H1 (cell line): ENCODE results near the gene TLCD5. TPM values are rescaled to one million over a fixed set of nuclear protein-coding genes. Genes with fewer than 3 reads are reported as not detected.

ENCODE experiments used
- CTCF ChIA-PET: fragments of 300-600 bp; sonication (Branson Sonifier 250); formaldehyde crosslinking; loops from one replicate; lab custom pipeline; 2021; ENCODE audit not compliant: partially characterized antibody; lab: Charles Lee
- POLR2A ChIA-PET: fragments of 300-600 bp; sonication (Branson Sonifier 250); formaldehyde crosslinking; loops from one replicate; lab custom pipeline; 2021; ENCODE audit warnings: inconsistent platforms; ENCODE audit not compliant: partially characterized antibody; lab: Charles Lee
- DNase-seq, 2 experiments: peaks; one replicate each; pipeline versions ENCODE4 v3.0.0 to v3.0.0-alpha.2; 2010 to 2022; ENCODE audit warnings: low spot score in 2 of 2, low read depth in 1 of 2, mixed read lengths in 1 of 2
- FAIRE-seq: peaks from 2 replicates; lab custom pipeline; 2011; peaks lifted over from hg19 to GRCh38; lab: Jason Lieb, UNC
- H2AFZ ChIP-seq: 2 replicates; pipeline ENCODE4 v1.8.1; 2012; ENCODE audit warnings: low read length, inconsistent platforms
- H2AK5ac ChIP-seq: 2 replicates; pipeline ENCODE4 v1.6.1; 2013; ENCODE audit warnings: low read depth, low read length
- H2BK120ac ChIP-seq: replicated peaks from 2 replicates; pipeline ENCODE3; 2013; ENCODE audit warnings: low read depth, low read length, inconsistent platforms
- H2BK12ac ChIP-seq: 2 replicates; pipeline ENCODE4 v1.6.1; 2013; ENCODE audit warnings: low read depth, low read length
- H2BK15ac ChIP-seq: 2 replicates; pipeline ENCODE4 v1.6.1; 2013; ENCODE audit warnings: low read length
- H2BK20ac ChIP-seq: 2 replicates; pipeline ENCODE4 v1.6.1; 2013; ENCODE audit warnings: low read length
- H2BK5ac ChIP-seq: 2 replicates; pipeline ENCODE4 v1.6.1; 2013; ENCODE audit warnings: low read depth, low read length
- H3K14ac ChIP-seq: 2 replicates; pipeline ENCODE4 v1.6.1; 2013; ENCODE audit warnings: inconsistent platforms; ENCODE audit not compliant: insufficient read length
- H3K18ac ChIP-seq: 2 replicates; pipeline ENCODE4 v1.6.1; 2013; ENCODE audit warnings: low read length; ENCODE audit errors: extremely low read depth
- H3K23ac ChIP-seq: 2 replicates; pipeline ENCODE4 v1.6.1; 2013; ENCODE audit warnings: inconsistent platforms; ENCODE audit not compliant: insufficient read length
- H3K23me2 ChIP-seq: 2 replicates; pipeline ENCODE4 v1.6.1; 2013; ENCODE audit warnings: low read depth, low read length
- H3K27ac ChIP-seq: 2 replicates; pipeline ENCODE4 v1.6.1; 2011; ENCODE audit warnings: low read depth, low read length, inconsistent platforms
- H3K27me3 ChIP-seq, 4 experiments: replicated peaks in 1 of 4; 1 replicate in 1 of 4; 2 replicates in 3 of 4; pipeline versions ENCODE4 v1.6.1 to v1.8.1; 2011 to 2013; ENCODE audit warnings: low read length in 3 of 4, mild to moderate bottlenecking in 3 of 4, inconsistent platforms in 2 of 4, mixed read lengths in 2 of 4, moderate library complexity in 1 of 4; ENCODE audit not compliant: control insufficient read depth in 3 of 4, insufficient read depth in 3 of 4; ENCODE audit errors: extremely low read depth in 1 of 4
- H3K36me3 ChIP-seq, 4 experiments: 2 replicates each; pipeline versions ENCODE4 v1.6.1 to v1.8.1; 2011 to 2013; ENCODE audit warnings: mild to moderate bottlenecking in 4 of 4, low read length in 3 of 4, moderate library complexity in 2 of 4, control low read depth in 1 of 4, inconsistent platforms in 1 of 4; ENCODE audit not compliant: insufficient read depth in 4 of 4, control insufficient read depth in 2 of 4
- H3K4ac ChIP-seq: replicated peaks from 2 replicates; pipeline ENCODE3; 2013; ENCODE audit warnings: low read length, low read depth, mixed read lengths, inconsistent platforms; ENCODE audit not compliant: insufficient read length
- H3K4me1 ChIP-seq, 4 experiments: replicated peaks in 1 of 4; 1 replicate in 1 of 4; 2 replicates in 3 of 4; pipeline versions ENCODE4 v1.6.1 to v1.8.1; 2011 to 2013; ENCODE audit warnings: low read length in 3 of 4, inconsistent platforms in 2 of 4, mixed read lengths in 1 of 4; ENCODE audit not compliant: insufficient read depth in 4 of 4, control insufficient read depth in 3 of 4
- H3K4me2 ChIP-seq, 2 experiments: 2 replicates each; pipeline versions ENCODE4 v1.6.1 to v1.8.1; 2011 to 2013; ENCODE audit warnings: low read depth in 2 of 2, low read length in 2 of 2, control low read depth in 1 of 2, inconsistent platforms in 1 of 2, mild to moderate bottlenecking in 1 of 2; ENCODE audit not compliant: insufficient read depth in 1 of 2
- H3K4me3 ChIP-seq, 4 experiments: fragments of 200-600, 300-600 bp in 1 of 4; sonication (generic), shearing (Covaris generic), sonication (Bioruptor Twin) in 1 of 4; 2 replicates each; pipeline versions ENCODE4 v1.5.1 to v1.8.1; 2011 to 2016; ENCODE audit warnings: low read length in 4 of 4, low read depth in 3 of 4, control low read depth in 2 of 4, inconsistent platforms in 2 of 4, mild to moderate bottlenecking in 2 of 4, mixed read lengths in 1 of 4, moderate library complexity in 1 of 4; ENCODE audit not compliant: insufficient read depth in 2 of 4; ENCODE audit errors: extremely low read depth in 1 of 4
- H3K56ac ChIP-seq: replicated peaks from 2 replicates; pipeline ENCODE3; 2013; ENCODE audit warnings: low read depth, mild to moderate bottlenecking, mixed read lengths, low read length, inconsistent platforms; ENCODE audit not compliant: insufficient read length
- H3K79me1 ChIP-seq: 2 replicates; pipeline ENCODE4 v1.6.1; 2013; ENCODE audit warnings: low read depth, low read length, control low read depth
- H3K79me2 ChIP-seq, 2 experiments: 2 replicates each; pipeline versions ENCODE4 v1.6.1 to v1.8.1; 2012 to 2013; ENCODE audit warnings: low read length in 2 of 2, mild to moderate bottlenecking in 2 of 2, inconsistent platforms in 1 of 2; ENCODE audit not compliant: insufficient read depth in 2 of 2, control insufficient read depth in 1 of 2
- H3K9ac ChIP-seq, 4 experiments: replicated peaks in 1 of 4; 1 replicate in 1 of 4; 2 replicates in 3 of 4; pipeline versions ENCODE4 v1.6.1 to v1.8.1; 2011 to 2013; ENCODE audit warnings: low read depth in 3 of 4, low read length in 3 of 4, control low read depth in 2 of 4, mild to moderate bottlenecking in 2 of 4, moderate library complexity in 2 of 4, inconsistent platforms in 1 of 4; ENCODE audit errors: extremely low read depth in 1 of 4
- H3K9me3 ChIP-seq, 2 experiments: 2 replicates each; pipeline versions ENCODE4 v1.6.1 to v1.8.1; 2012 to 2013; ENCODE audit warnings: mild to moderate bottlenecking in 2 of 2, moderate library complexity in 2 of 2, control low read depth in 1 of 2, inconsistent platforms in 1 of 2, low read depth in 1 of 2, low read length in 1 of 2, mixed read lengths in 1 of 2; ENCODE audit not compliant: insufficient read depth in 2 of 2
- H4K20me1 ChIP-seq, 2 experiments: replicated peaks in 1 of 2; 2 replicates each; pipeline versions ENCODE3 to v1.8.1; 2011 to 2013; ENCODE audit warnings: inconsistent platforms in 2 of 2, low read length in 2 of 2, mild to moderate bottlenecking in 1 of 2; ENCODE audit not compliant: insufficient read depth in 2 of 2, control insufficient read depth in 1 of 2
- H4K5ac ChIP-seq: 2 replicates; pipeline ENCODE4 v1.6.1; 2013; ENCODE audit warnings: low read length, low read depth, mixed read lengths, inconsistent platforms; ENCODE audit not compliant: insufficient read length
- H4K8ac ChIP-seq: 2 replicates; pipeline ENCODE4 v1.8.0; 2013; ENCODE audit warnings: mild to moderate bottlenecking, moderate library complexity, low read length, inconsistent platforms; ENCODE audit not compliant: insufficient read depth; ENCODE audit errors: extremely low read depth
- H4K91ac ChIP-seq: replicated peaks from 2 replicates; pipeline ENCODE3; 2013; ENCODE audit warnings: low read length, mixed read lengths, inconsistent platforms; ENCODE audit not compliant: insufficient read length
- ATF3 ChIP-seq: IDR thresholded peaks from 2 replicates; pipeline ENCODE4 v1.6.1; 2011; ENCODE audit warnings: low read depth, mild to moderate bottlenecking, low read length; ENCODE audit not compliant: insufficient read depth
- CBX8 ChIP-seq: fragments of 300-800, 300-1000 bp; sonication (generic); IDR thresholded peaks from 2 replicates; pipeline ENCODE4 v1.7.1; 2016; ENCODE audit warnings: low read depth, low read length, borderline replicate concordance
- CEBPB ChIP-seq: IDR thresholded peaks from 2 replicates; pipeline ENCODE4 v1.6.1; 2012; ENCODE audit warnings: low read depth, low read length
- CHD1 ChIP-seq: IDR thresholded peaks from 2 replicates; pipeline ENCODE4 v1.6.1; 2012; ENCODE audit warnings: low read depth, low read length, improper control_type of control experiment
- GABPA ChIP-seq: IDR thresholded peaks from 2 replicates; pipeline ENCODE4 v1.6.1; 2011; ENCODE audit warnings: mild to moderate bottlenecking, low read length, moderate library complexity, borderline replicate concordance; ENCODE audit not compliant: insufficient read depth
- RAD21 ChIP-seq, 2 experiments: IDR thresholded peaks in 1 of 2; conservative IDR thresholded peaks in 1 of 2; 2 replicates each; pipeline ENCODE4 v1.6.1; 2011; ENCODE audit warnings: low read depth in 2 of 2, low read length in 2 of 2, improper control_type of control experiment in 1 of 2, inconsistent platforms in 1 of 2, mild to moderate bottlenecking in 1 of 2, moderate library complexity in 1 of 2
- RFX5 ChIP-seq: IDR thresholded peaks from 2 replicates; pipeline ENCODE4 v1.6.1; 2011; ENCODE audit warnings: low read depth, low read length, improper control_type of control experiment, borderline replicate concordance
- RNF2 ChIP-seq: fragments of 200-900, 300-1000 bp; sonication (generic); IDR thresholded peaks from 2 replicates; pipeline ENCODE4 v1.7.1; 2016; ENCODE audit warnings: borderline replicate concordance, low read depth, mild to moderate bottlenecking, antibody characterized with exemption, low read length; ENCODE audit not compliant: poor library complexity, severe bottlenecking; ENCODE audit errors: missing control alignments
- SIN3A ChIP-seq, 2 experiments: IDR thresholded peaks in 1 of 2; conservative IDR thresholded peaks in 1 of 2; 2 replicates each; pipeline ENCODE4 v1.6.1; 2011 to 2012; ENCODE audit warnings: low read length in 2 of 2, improper control_type of control experiment in 1 of 2, low read depth in 1 of 2, mild to moderate bottlenecking in 1 of 2
- TAF1 ChIP-seq: IDR thresholded peaks from 2 replicates; pipeline ENCODE4 v1.6.1; 2011; ENCODE audit warnings: mild to moderate bottlenecking, low read depth, low read length
- TBP ChIP-seq: IDR thresholded peaks from 2 replicates; pipeline ENCODE4 v1.6.1; 2011; ENCODE audit warnings: low read depth, low read length, improper control_type of control experiment
- USF2 ChIP-seq: IDR thresholded peaks from 2 replicates; pipeline ENCODE4 v1.6.1; 2011; ENCODE audit warnings: low read length, improper control_type of control experiment
- polyA plus RNA-seq, 7 experiments: library from polyadenylated mRNA; depleted of rRNA in 3 of 7; stranded (reverse) in 5 of 7; unstranded in 2 of 7; fragments of >200 nt in 5 of 7; fragments of 200-250 nt in 2 of 7; gene quantifications; 1 replicate in 5 of 7; 2 replicates in 1 of 7; 4 replicates in 1 of 7; pipeline versions ENCODE4 v1.2.1 to v1.2.3, GENCODE V29; 2011 to 2013; ENCODE audit warnings: missing spikeins in 2 of 7, mixed read lengths in 2 of 7
- total RNA-seq: library from RNA; stranded (reverse); fragmentation: NEBNext Ultra II Directional; extraction: Animal tissue kit (Norgen Biotek cat#: 25700); gene quantifications from 2 replicates; pipeline ENCODE4 v1.2.1, GENCODE V29; 2021

Gene TLCD5
- total and polyA plus RNA-seq, 2 of the 8 experiments (the other 6 are each of a cell fraction or from before 2014, with no cell fraction given): 9.5 to 10.1 TPM

- H3K4ac ChIP-seq: no peak overlapping the region
- no peaks in the 10 kb centered on the region for H3K27me3 ChIP-seq
- H3K56ac ChIP-seq: no peak overlapping the region
- CTCF ChIA-PET: interaction anchor here (1.0 kb wide), 1 partner anchor 37 kb away, joined by 4 read pairs; no protein-coding TSS in a partner anchor
- H3K27ac ChIP-seq: no peak overlapping the region
- H4K8ac ChIP-seq: no peak overlapping the region
- no peaks in the 10 kb centered on the region for H3K4me1 ChIP-seq
- no peak overlapping the region for H2BK15ac ChIP-seq
- H4K20me1 ChIP-seq: no peaks in the 10 kb centered on the region
- DNase-seq: no peak
- no peak overlapping the region for H3K4me2 ChIP-seq
- no peak for FAIRE-seq
- H4K5ac ChIP-seq: no peak overlapping the region
- no peak overlapping the region for H2BK120ac ChIP-seq
- H4K91ac ChIP-seq: no peak overlapping the region
- no peak overlapping the region for H2BK20ac ChIP-seq
- H3K79me2 ChIP-seq: peaks cover 0 to 55% of the 10 kb centered on the region in 2 experiments; a peak in 2 of 4 replicates
- no peaks in the 10 kb centered on the region for H3K23me2 ChIP-seq
- no peak overlapping the region for H3K9ac ChIP-seq
- H3K4me3 ChIP-seq: no peak overlapping the region
- no peak overlapping the region for H3K23ac ChIP-seq
- H3K18ac ChIP-seq: no peak overlapping the region
- H2AK5ac ChIP-seq: no peak overlapping the region
- H3K79me1 ChIP-seq: no peaks in the 10 kb centered on the region
- H3K36me3 ChIP-seq: no peaks in the 10 kb centered on the region; a peak in 1 of 8 replicates
- H3K9me3 ChIP-seq: peaks cover 0 to under 1% of the 10 kb centered on the region in 2 experiments; a peak in 2 of 4 replicates
- H2BK5ac ChIP-seq: no peak overlapping the region
- POLR2A ChIA-PET: interaction anchor here (1.2 kb wide), 1 partner anchor 15 kb away, joined by 3 read pairs; no protein-coding TSS in a partner anchor
- H3K14ac ChIP-seq: no peak overlapping the region
- H2AFZ ChIP-seq: no peak overlapping the region
- no peak overlapping the region for H2BK12ac ChIP-seq
- TF ChIP-seq RAD21 (IDR thresholded peaks at IDR 0.05 in 1 of 2, conservative IDR thresholded peaks at IDR 0.05 in 1 of 2; ENCODE audit: low read depth in 2 of 2, low read length in 2 of 2) (no peak), GABPA (no peak), SIN3A (conservative IDR thresholded peaks at IDR 0.05 in 1 of 2, IDR thresholded peaks at IDR 0.05 in 1 of 2; ENCODE audit: low read depth in 1 of 2, low read length in 2 of 2) (no peak), RNF2 (no peak), ATF3 (no peak), CHD1 (no peak), RFX5 (no peak), CEBPB (no peak), CBX8 (no peak), TBP (no peak), TAF1 (no peak), USF2 (no peak)
Measured at GRCh38 chr11:120372296-120372695, 47.2 kb downstream of the TLCD5 start.
